H1 (cell line): ENCODE results near the gene ZNF133. TPM values are rescaled to one million over a fixed set of nuclear protein-coding genes. Genes with fewer than 3 reads are reported as not detected.

Source experiments
- SP1 ChIP-seq: IDR thresholded peaks from 2 replicates; pipeline ENCODE4 v1.6.1; 2011; ENCODE audit warnings: low read depth, low read length
- polyA plus RNA-seq, 7 experiments: library from polyadenylated mRNA; depleted of rRNA in 3 of 7; stranded (reverse) in 5 of 7; unstranded in 2 of 7; fragments of >200 nt in 5 of 7; fragments of 200-250 nt in 2 of 7; gene quantifications; 1 replicate in 5 of 7; 2 replicates in 1 of 7; 4 replicates in 1 of 7; pipeline versions ENCODE4 v1.2.1 to v1.2.3, GENCODE V29; 2011 to 2013; ENCODE audit warnings: missing spikeins in 2 of 7, mixed read lengths in 2 of 7
- total RNA-seq: library from RNA; stranded (reverse); fragmentation: NEBNext Ultra II Directional; extraction: Animal tissue kit (Norgen Biotek cat#: 25700); gene quantifications from 2 replicates; pipeline ENCODE4 v1.2.1, GENCODE V29; 2021
- TF ChIP-seq, protein P1 (sequence below): IDR thresholded peaks from 2 replicates; pipeline ENCODE4 v1.6.1; 2012; ENCODE audit warnings: inconsistent platforms

Gene ZNF133
- total and polyA plus RNA-seq, 2 of the 8 experiments (the other 6 are each of a cell fraction or from before 2014, with no cell fraction given), result 12.1 to 15.8 TPM

- TF ChIP-seq, protein P1, sequence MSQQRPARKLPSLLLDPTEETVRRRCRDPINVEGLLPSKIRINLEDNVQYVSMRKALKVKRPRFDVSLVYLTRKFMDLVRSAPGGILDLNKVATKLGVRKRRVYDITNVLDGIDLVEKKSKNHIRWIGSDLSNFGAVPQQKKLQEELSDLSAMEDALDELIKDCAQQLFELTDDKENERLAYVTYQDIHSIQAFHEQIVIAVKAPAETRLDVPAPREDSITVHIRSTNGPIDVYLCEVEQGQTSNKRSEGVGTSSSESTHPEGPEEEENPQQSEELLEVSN, result no peak
- no peak for TF ChIP-seq SP1
- TF ChIP-seq, all 59 proteins: peak for 0
Measured at GRCh38 chr20:18326990-18327389, 38.7 kb downstream of the ZNF133 start (continued).
